Activated T-helper 17 cell treated with anti-CD3 and anti-CD28 coated beads, Interleukin-2, amount 50 U/mL, for 72 hours (primary cell): ENCODE measurements around the gene PTPN4. TPM values are rescaled to one million over a fixed set of nuclear protein-coding genes. Genes with fewer than 3 reads are reported as not detected.
A peak's percentile ranks its signal among the peaks of the same experiment; 100 is the strongest.
"Not testable (repeated sequence)": the region's sequence is repeated elsewhere in the genome, so short reads cannot be mapped to it uniquely, and the experiment has no call there.

Source experiments
- ATAC-seq: fragments of 150-1000 bp; cut with Tn5 transposase; replicated peaks from 2 replicates; pipeline ENCODE4 v1.10.0; 2021; ENCODE audit warnings: mild to moderate bottlenecking, moderate library complexity
- H3K27ac Mint-ChIP-seq: one replicate; pipeline ENCODE4 v1.8.0; 2022; ENCODE audit warnings: mixed read lengths
- H3K27me3 Mint-ChIP-seq: one replicate; pipeline ENCODE4 v1.8.0; 2022; ENCODE audit warnings: mixed read lengths
- H3K36me3 Mint-ChIP-seq: one replicate; pipeline ENCODE4 v1.8.0; 2022; ENCODE audit warnings: low read depth, mild to moderate bottlenecking, mixed read lengths
- H3K4me1 Mint-ChIP-seq: one replicate; pipeline ENCODE4 v1.8.0; 2022; ENCODE audit warnings: mixed read lengths
- H3K4me3 Mint-ChIP-seq: one replicate; pipeline ENCODE4 v1.8.0; 2022; ENCODE audit warnings: mild to moderate bottlenecking, mixed read lengths
- H3K9me3 Mint-ChIP-seq: one replicate; pipeline ENCODE4 v1.8.0; 2022; ENCODE audit warnings: mixed read lengths
- total RNA-seq, 2 donors: library from RNA; stranded (reverse); gene quantifications; one replicate each; pipeline ENCODE4 v1.2.3, GENCODE V29; 2022

Gene PTPN4
- total RNA-seq, 2 donors from 2014 or later, result 34.9 to 49.4 TPM

- H3K4me1 Mint-ChIP-seq, result no peaks in the 10 kb centered on the region
- no peaks in the 10 kb centered on the region for H3K27me3 Mint-ChIP-seq
- no peaks in the 10 kb centered on the region for H3K36me3 Mint-ChIP-seq
- H3K9me3 Mint-ChIP-seq, result no peaks in the 10 kb centered on the region
- H3K4me3 Mint-ChIP-seq, result no peak overlapping the region
- no peak for ATAC-seq
- H3K27ac Mint-ChIP-seq, result no peak overlapping the region
Measured at GRCh38 chr2:119983108-119983507, 223.4 kb downstream of the PTPN4 start.

GRCh38 chr2:119996148-119996547 is 236.4 kb downstream of the PTPN4 start:
- Mint-ChIP-seq H3K27ac (no peak overlapping the region), H3K4me1 (no peaks in the 10 kb centered on the region), H3K36me3 (no peaks in the 10 kb centered on the region), H3K27me3 (peaks cover 4% of the 10 kb centered on the region), H3K4me3 (no peak overlapping the region), H3K9me3 (no peaks in the 10 kb centered on the region)
- ATAC-seq, result no peak

GRCh38 chr2:119996896-119997891 is 237.5 kb downstream of the PTPN4 start:
- ATAC-seq, H3K36me3 Mint-ChIP-seq, H3K4me3 Mint-ChIP-seq, H3K27ac Mint-ChIP-seq, H3K27me3 Mint-ChIP-seq, H3K9me3 Mint-ChIP-seq, H3K4me1 Mint-ChIP-seq: not testable (repeated sequence)

GRCh38 chr2:120001471-120001870 is 241.7 kb downstream of the PTPN4 start:
- no peak for ATAC-seq

GRCh38 chr2:120004254-120004653 is 244.5 kb downstream of the PTPN4 start:
- no peaks in the 10 kb centered on the region for H3K9me3 Mint-ChIP-seq
- no peaks in the 10 kb centered on the region for H3K27me3 Mint-ChIP-seq
- H3K4me3 Mint-ChIP-seq, result no peak overlapping the region
- no peak overlapping the region for H3K27ac Mint-ChIP-seq
- no peaks in the 10 kb centered on the region for H3K36me3 Mint-ChIP-seq
- no peaks in the 10 kb centered on the region for H3K4me1 Mint-ChIP-seq
- no peak for ATAC-seq

More at GRCh38 chr2:120001471-120001870, 241.7 kb downstream of the PTPN4 start:
- H3K4me3 Mint-ChIP-seq, result no peak overlapping the region
- no peaks in the 10 kb centered on the region for H3K36me3 Mint-ChIP-seq
- H3K27ac Mint-ChIP-seq, result no peak overlapping the region
- no peaks in the 10 kb centered on the region for H3K27me3 Mint-ChIP-seq
- no peaks in the 10 kb centered on the region for H3K9me3 Mint-ChIP-seq
- no peaks in the 10 kb centered on the region for H3K4me1 Mint-ChIP-seq

GRCh38 chr2:120005834-120006521 is 246.3 kb downstream of the PTPN4 start:
- no peak overlapping the region for H3K4me3 Mint-ChIP-seq
- no peaks in the 10 kb centered on the region for H3K9me3 Mint-ChIP-seq
- no peaks in the 10 kb centered on the region for H3K4me1 Mint-ChIP-seq
- no peaks in the 10 kb centered on the region for H3K27me3 Mint-ChIP-seq
- peak; percentile 60 for ATAC-seq
- no peak overlapping the region for H3K27ac Mint-ChIP-seq
- no peaks in the 10 kb centered on the region for H3K36me3 Mint-ChIP-seq

- no peak for ATAC-seq
- Mint-ChIP-seq H3K9me3 (no peaks in the 10 kb centered on the region), H3K4me1 (peaks cover 6% of the 10 kb centered on the region), H3K27ac (no peak overlapping the region), H3K27me3 (no peaks in the 10 kb centered on the region), H3K36me3 (no peaks in the 10 kb centered on the region), H3K4me3 (no peak overlapping the region)
Measured at GRCh38 chr2:120007851-120008250, 248.1 kb downstream of the PTPN4 start.

GRCh38 chr2:120012363-120012762 is 252.6 kb downstream of the PTPN4 start:
- Mint-ChIP-seq H3K27me3 (no peaks in the 10 kb centered on the region), H3K4me3 (peak overlapping the region; percentile 81), H3K9me3 (no peaks in the 10 kb centered on the region), H3K4me1 (peaks cover 6% of the 10 kb centered on the region), H3K27ac (no peak overlapping the region), H3K36me3 (no peaks in the 10 kb centered on the region)
- no peak for ATAC-seq

- no peaks in the 10 kb centered on the region for H3K9me3 Mint-ChIP-seq
- ATAC-seq, result peak; percentile 97
- no peaks in the 10 kb centered on the region for H3K36me3 Mint-ChIP-seq
- no peak within 1 kb of the TSS for H3K27ac Mint-ChIP-seq
- H3K27me3 Mint-ChIP-seq, result no peaks in the 10 kb centered on the region
- peak within 1 kb of the TSS; percentile 81 for H3K4me3 Mint-ChIP-seq
- peaks cover 6% of the 10 kb centered on the region for H3K4me1 Mint-ChIP-seq
Measured at GRCh38 chr2:120012771-120013596, 253.3 kb downstream of the PTPN4 start, which contains the start of gene EPB41L5. EPB41L5 (plus strand) TSS chr2:120013077; CDS start chr2:120019085, 6,008 bp downstream.

- no peak for ATAC-seq
- H3K27me3 Mint-ChIP-seq, result no peaks in the 10 kb centered on the region
- no peak overlapping the region for H3K27ac Mint-ChIP-seq
Measured at GRCh38 chr2:120013597-120014223, 254.0 kb downstream of the PTPN4 start.

GRCh38 chr2:120014226-120014980 is 254.7 kb downstream of the PTPN4 start:
- peak overlapping the region; percentile 81 for H3K4me3 Mint-ChIP-seq
- no peak overlapping the region for H3K27ac Mint-ChIP-seq
- ATAC-seq, result no peak
- H3K36me3 Mint-ChIP-seq, result no peaks in the 10 kb centered on the region
- H3K9me3 Mint-ChIP-seq, result no peaks in the 10 kb centered on the region
- peaks cover 10% of the 10 kb centered on the region for H3K4me1 Mint-ChIP-seq
- no peaks in the 10 kb centered on the region for H3K27me3 Mint-ChIP-seq

More at GRCh38 chr2:120013597-120014223, 254.0 kb downstream of the PTPN4 start:
- H3K4me3 Mint-ChIP-seq, result peak overlapping the region; percentile 81
- no peaks in the 10 kb centered on the region for H3K9me3 Mint-ChIP-seq
- peaks cover 6% of the 10 kb centered on the region for H3K4me1 Mint-ChIP-seq
- no peaks in the 10 kb centered on the region for H3K36me3 Mint-ChIP-seq

GRCh38 chr2:120016800-120017199 is 257.1 kb downstream of the PTPN4 start:
- Mint-ChIP-seq H3K4me1 (peaks cover 10% of the 10 kb centered on the region), H3K27ac (no peak overlapping the region), H3K9me3 (no peaks in the 10 kb centered on the region), H3K27me3 (no peaks in the 10 kb centered on the region), H3K36me3 (no peaks in the 10 kb centered on the region), H3K4me3 (no peak overlapping the region)
- ATAC-seq, result no peak

- no peaks in the 10 kb centered on the region for H3K27me3 Mint-ChIP-seq
- no peaks in the 10 kb centered on the region for H3K9me3 Mint-ChIP-seq
- no peaks in the 10 kb centered on the region for H3K36me3 Mint-ChIP-seq
- no peak overlapping the region for H3K4me3 Mint-ChIP-seq
- H3K27ac Mint-ChIP-seq, result no peak overlapping the region
- ATAC-seq, result no peak
- peaks cover 9% of the 10 kb centered on the region for H3K4me1 Mint-ChIP-seq
Measured at GRCh38 chr2:120017201-120017600, 257.5 kb downstream of the PTPN4 start.
